ENCODE results near the gene TENT4B.
A peak's percentile ranks its signal among the peaks of the same experiment; 100 is the strongest.

Gene TENT4B

GRCh38 chr16:50273382-50273690 is 120.2 kb downstream of the TENT4B start:
- no peak for DNase-seq

GRCh38 chr16:50273888-50274325 is 120.8 kb downstream of the TENT4B start:
- DNase-seq: peak; percentile 62

- DNase-seq: peak; percentile 42
Measured at GRCh38 chr16:50274326-50275097, 121.4 kb downstream of the TENT4B start.

- DNase-seq: no peak
Measured at GRCh38 chr16:50275098-50275415, 122.0 kb downstream of the TENT4B start.

DNA sequence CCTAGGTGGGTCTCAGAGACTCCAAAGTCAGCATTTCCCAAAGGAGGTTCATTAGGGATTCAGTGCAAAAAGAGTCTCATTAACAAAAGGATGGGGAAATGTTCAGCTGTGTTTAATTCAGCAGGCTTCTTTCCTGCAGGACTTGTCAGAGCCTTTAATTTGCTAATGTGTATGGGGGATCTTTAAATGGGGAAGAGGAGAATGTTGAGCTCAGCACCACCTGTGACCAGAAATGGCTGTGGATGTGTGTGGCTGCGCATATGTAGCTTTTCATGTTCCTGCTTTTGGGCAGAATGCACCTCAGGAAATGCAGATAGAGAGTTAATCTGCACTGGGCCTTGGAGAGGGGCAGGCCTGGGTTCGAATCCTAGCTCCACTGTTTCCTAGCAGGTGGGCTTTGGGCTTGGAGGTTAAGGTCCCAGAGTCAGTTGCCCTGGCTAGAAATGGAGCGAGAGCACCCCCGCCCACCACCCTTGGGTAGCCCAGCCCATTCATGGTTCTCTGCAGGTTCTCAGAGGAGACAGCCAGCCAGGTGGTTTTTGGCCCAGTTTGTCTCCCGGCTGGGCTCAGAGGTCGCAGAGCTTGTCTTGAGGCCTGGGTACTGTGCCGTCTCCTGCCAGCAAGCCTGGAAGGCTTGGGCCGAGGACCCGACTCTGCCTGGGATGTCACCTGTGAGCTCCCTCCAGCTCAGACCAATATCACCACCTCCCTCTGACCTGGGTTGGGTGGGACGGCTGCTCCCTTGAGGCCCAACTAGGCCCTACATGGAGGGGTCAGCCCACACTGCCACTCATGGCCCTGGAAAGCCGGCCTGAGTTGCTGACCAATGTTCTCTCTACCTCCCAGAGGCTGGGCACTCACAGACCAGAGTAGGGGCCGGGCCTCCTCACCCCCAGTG is 122.6 kb downstream of the TENT4B start:
- no peak for DNase-seq

- DNase-seq: no peak
Measured at GRCh38 chr16:50276326-50276640, 123.2 kb downstream of the TENT4B start.

DNA sequence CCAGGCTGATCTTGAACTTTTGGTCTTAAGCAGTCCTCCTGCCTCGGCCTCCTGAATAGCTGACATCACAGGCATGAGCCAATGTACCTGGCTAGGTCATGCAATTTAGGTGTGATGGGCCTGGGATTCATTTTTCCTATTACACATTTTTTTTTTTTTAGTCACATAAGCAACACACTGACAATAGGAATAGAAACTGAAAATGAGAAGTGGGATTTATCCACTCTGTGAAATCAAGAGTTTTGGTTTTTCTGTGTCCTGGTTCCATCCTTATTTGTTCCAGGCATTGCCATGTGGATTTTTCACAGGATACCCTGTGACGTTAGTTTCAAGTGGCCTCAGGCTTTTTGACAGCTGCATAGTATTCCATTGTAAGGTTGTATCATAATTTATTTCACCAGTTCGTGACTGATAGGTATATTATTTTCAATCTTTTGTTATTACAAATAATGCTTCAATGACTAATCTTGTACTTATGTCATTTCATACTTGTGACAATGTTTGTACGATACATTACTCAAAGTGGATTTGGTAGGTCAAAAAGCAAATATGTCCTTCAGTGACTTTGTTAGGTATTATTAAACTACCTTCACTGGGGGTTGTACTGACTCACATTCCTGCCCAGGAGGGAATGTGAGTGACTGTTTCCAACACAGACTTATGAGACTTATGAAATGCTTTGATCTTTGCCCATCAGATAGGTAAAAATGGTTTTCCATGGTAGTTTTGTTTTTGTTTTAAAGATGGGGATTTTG is 123.9 kb downstream of the TENT4B start:
- peak; percentile 47 for DNase-seq

DNA sequence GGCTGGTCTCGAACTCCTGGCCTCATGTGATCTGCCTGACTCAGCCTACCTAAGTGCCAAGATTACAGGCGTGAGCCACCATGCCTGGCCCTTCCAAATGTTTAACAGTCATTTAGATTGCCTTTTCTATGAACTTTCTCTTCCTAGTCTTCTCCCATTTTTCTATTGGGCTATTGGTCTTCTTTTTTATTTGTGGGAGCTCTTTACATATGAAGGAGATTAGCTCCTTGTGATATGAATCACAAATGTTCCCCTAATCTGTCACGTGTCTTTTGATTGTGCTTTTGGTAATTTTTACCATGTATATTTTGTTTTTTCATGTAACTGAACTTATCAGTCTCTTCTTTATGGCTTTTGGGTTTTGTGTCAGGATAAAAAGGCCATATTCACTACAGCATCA is 125.1 kb downstream of the TENT4B start:
- DNase-seq: no peak

GRCh38 chr16:50279504-50279865 is 126.4 kb downstream of the TENT4B start:
- DNase-seq: no peak

GRCh38 chr16:50280932-50281331 is 127.8 kb downstream of the TENT4B start:
- no peak for DNase-seq
